K562 (cell line): ENCODE data around the gene FBXW8. TPM values are rescaled to one million over a fixed set of nuclear protein-coding genes. Genes with fewer than 3 reads are reported as not detected.

ENCODE experiments used
- ATAC-seq: fragments of 200-7000 bp; cut with Tn5 transposase; 3 replicates; pipeline ENCODE4 v1.9.1; 2020; ENCODE audit warnings: moderate library complexity
- BruUV-seq: library from RNA; stranded (reverse); fragments of 400-500 nt; replicated peaks from 2 replicates; lab custom pipeline; 2021; lab: Mats Ljungman, UMichigan
- CTCF ChIA-PET: fragments of 300-600 bp; formaldehyde crosslinking; extraction: SDS; loops from one replicate; lab custom pipeline; 2021; ENCODE audit warnings: low intra/inter-chr PET ratio; lab: Yijun Ruan, JAX
- POLR2A ChIA-PET: fragments of 300-600, 350-650 bp; sonication (Branson Sonifier 250); formaldehyde crosslinking; extraction: SDS; loops from one replicate; lab custom pipeline; 2021; ENCODE audit warnings: antibody characterized with exemption, inconsistent platforms; lab: Yijun Ruan, JAX
- DNase-seq, 4 experiments: peaks; one replicate each; pipeline versions ENCODE4 v3.0.0 to v3.0.0-alpha.2; 2011 to 2018; ENCODE audit warnings: low spot score in 3 of 4, mixed read lengths in 3 of 4; ENCODE audit errors: extremely low read depth in 1 of 4
- FAIRE-seq: peaks from 2 replicates; lab custom pipeline; 2011; peaks lifted over from hg19 to GRCh38; lab: Jason Lieb, UNC
- H2AFZ ChIP-seq: 2 replicates; pipeline ENCODE4 v1.6.0; 2011; ENCODE audit warnings: low read depth, low read length, control low read depth, inconsistent platforms
- H3K27ac ChIP-seq: fragments of 200-600 bp; 3 replicates; pipeline ENCODE4 v1.8.0; 2011; ENCODE audit warnings: low read depth, mild to moderate bottlenecking, control low read depth, inconsistent platforms, low read length, moderate library complexity, mixed read lengths; ENCODE audit errors: extremely low read depth
- H3K27me3 ChIP-seq, 2 experiments: fragments of 300-600 bp in 1 of 2; 2 replicates in 1 of 2; 3 replicates in 1 of 2; pipeline versions ENCODE4 v1.6.0 to v1.8.0; 2011; ENCODE audit warnings: inconsistent platforms in 2 of 2, low read length in 2 of 2, mild to moderate bottlenecking in 1 of 2, mixed read lengths in 1 of 2, moderate library complexity in 1 of 2; ENCODE audit not compliant: control insufficient read depth in 2 of 2, insufficient read depth in 2 of 2
- H3K36me3 ChIP-seq: fragments of 300-600 bp; 3 replicates; pipeline ENCODE4 v1.8.0; 2011; ENCODE audit warnings: mild to moderate bottlenecking, low read length, inconsistent platforms; ENCODE audit not compliant: control insufficient read depth, insufficient read depth
- H3K4me1 ChIP-seq, 2 experiments: fragments of 200-600 bp in 1 of 2; replicated peaks in 1 of 2; 2 replicates in 1 of 2; 3 replicates in 1 of 2; pipeline versions ENCODE4 v1.5.1 to v1.8.0; 2011; ENCODE audit warnings: inconsistent platforms in 2 of 2, low read length in 2 of 2, mild to moderate bottlenecking in 1 of 2, mixed read lengths in 1 of 2, moderate library complexity in 1 of 2; ENCODE audit not compliant: control insufficient read depth in 2 of 2, insufficient read depth in 2 of 2
- H3K4me2 ChIP-seq: 2 replicates; pipeline ENCODE4 v1.6.1; 2011; ENCODE audit warnings: low read length, control low read depth, inconsistent platforms, mixed read lengths; ENCODE audit not compliant: insufficient read depth
- H3K4me3 ChIP-seq: fragments of 200-600 bp; sonication (generic), shearing (Covaris generic); 2 replicates; pipeline ENCODE4 v1.5.1; 2016; ENCODE audit warnings: control low read depth, inconsistent platforms
- H3K79me2 ChIP-seq: fragments of 200-600 bp; 3 replicates; pipeline ENCODE4 v1.8.0; 2011; ENCODE audit warnings: low read length, inconsistent platforms; ENCODE audit not compliant: control insufficient read depth, insufficient read depth
- H3K9ac ChIP-seq, 2 experiments: 2 replicates each; pipeline versions ENCODE4 v1.6.0 to v1.6.1; 2011; ENCODE audit warnings: low read depth in 2 of 2, low read length in 2 of 2, control low read depth in 1 of 2, inconsistent platforms in 1 of 2, mild to moderate bottlenecking in 1 of 2, mixed read lengths in 1 of 2; ENCODE audit not compliant: insufficient read depth in 1 of 2
- H3K9me1 ChIP-seq: one replicate; pipeline ENCODE4 v1.6.0; 2011; ENCODE audit warnings: inconsistent platforms, mild to moderate bottlenecking, low read length, moderate library complexity; ENCODE audit not compliant: control insufficient read depth, insufficient read depth
- H3K9me3 ChIP-seq: replicated peaks from 2 replicates; pipeline ENCODE4 v1.5.1; 2011; ENCODE audit warnings: low read depth, low read length, inconsistent platforms; ENCODE audit not compliant: control insufficient read depth, insufficient read depth
- H4K20me1 ChIP-seq: replicated peaks from 2 replicates; pipeline ENCODE4 v1.6.1; 2011; ENCODE audit warnings: low read length, inconsistent platforms, mixed read lengths; ENCODE audit not compliant: control insufficient read depth, insufficient read depth
- CBFA2T2 ChIP-seq: fragments of 450-650 bp; conservative IDR thresholded peaks from 2 replicates; pipeline ENCODE4 v1.6.1; 2017; ENCODE audit warnings: mild to moderate bottlenecking
- CBX2 ChIP-seq: fragments of 200-600 bp; sonication (generic); IDR thresholded peaks from one replicate; pipeline ENCODE4 v1.6.1; 2012; ENCODE audit warnings: mild to moderate bottlenecking, low read length, inconsistent platforms; ENCODE audit not compliant: insufficient read depth, poor library complexity, severe bottlenecking
- FOXA3 ChIP-seq, 2 experiments: fragments of 450-650 bp in 1 of 2; sonication (generic) in 1 of 2; formaldehyde crosslinking; IDR thresholded peaks in 1 of 2; conservative IDR thresholded peaks in 1 of 2; 2 replicates each; pipeline versions ENCODE4 v1.4.0 to v1.8.0; 2020 to 2022; ENCODE audit warnings: mild to moderate bottlenecking in 2 of 2, missing genetic modification reagents in 1 of 2
- NFE2 ChIP-seq: IDR thresholded peaks from 2 replicates; pipeline ENCODE4 v1.6.1; 2014; ENCODE audit warnings: antibody characterized with exemption, low read depth
- XRCC5 ChIP-seq: fragments of 200-400 bp; formaldehyde crosslinking; IDR thresholded peaks from 2 replicates; pipeline ENCODE4 v1.6.1; 2017; ENCODE audit warnings: low read depth, mild to moderate bottlenecking, low read length
- ZNF431 ChIP-seq: sonication (generic); formaldehyde crosslinking; IDR thresholded peaks from 2 replicates; pipeline ENCODE4 v1.8.0; 2022; ENCODE audit warnings: mild to moderate bottlenecking, missing genetic modification reagents
- WGBS: fragments of 100-300 bp; shearing (Covaris generic); methylation state at CpG from one replicate; pipeline ENCODE4 v1.1.6; 2016; ENCODE audit warnings: low coverage, mixed read lengths; ENCODE audit not compliant: insufficient coverage; ENCODE audit errors: missing lambda C conversion rate; 5-methylcytosine and 5-hydroxymethylcytosine counted together
- in situ Hi-C: fragments of 300-500 bp; cut with MboI; formaldehyde crosslinking; loops from 4 replicates; pipeline ENCODE4 v1.15.0; 2018; ENCODE audit warnings: inconsistent platforms, mixed read lengths
- intact Hi-C: fragments of 100-400 bp; cut with micrococcal nuclease; formaldehyde crosslinking; loops from 2 replicates; pipeline ENCODE4 v1.14.2; 2022
- polyA plus RNA-seq, 8 experiments: library from polyadenylated mRNA; depleted of rRNA in 4 of 8; stranded (reverse) in 5 of 8; unstranded in 3 of 8; fragments of >200 nt; fragmentation: Nextera tagmentation in 2 of 8; fragmentation: Illumina TruSeq in 1 of 8; extraction: Ambion mirVana in 2 of 8; extraction: Trizol in 1 of 8; gene quantifications; 2 replicates each; pipeline versions ENCODE4 v1.2.1 to v1.2.3, GENCODE V29; 2011 to 2014; ENCODE audit warnings: inconsistent platforms in 1 of 8, missing spikeins in 1 of 8
- total RNA-seq, 7 experiments: library from RNA; depleted of rRNA in 6 of 7; stranded (reverse); fragments of >200 nt in 6 of 7; fragmentation: Illumina TruSeq in 2 of 7; extraction: Trizol in 2 of 7; gene quantifications; 2 replicates each; pipeline versions ENCODE4 v1.2.1 to v1.2.3, GENCODE V29; 2011 to 2021; ENCODE audit warnings: low replicate concordance in 1 of 7
- TF ChIP-seq, protein P1 (sequence below): fragments of 450-650 bp; IDR thresholded peaks from 2 replicates; pipeline ENCODE4 v1.6.1; 2016; ENCODE audit warnings: borderline replicate concordance
- TF ChIP-seq, protein P2 (sequence below): fragments of 450-650 bp; IDR thresholded peaks from 2 replicates; pipeline ENCODE4 v1.6.1; 2016; ENCODE audit warnings: mild to moderate bottlenecking, moderate library complexity

FBXW8 gene
- total and polyA plus RNA-seq, 9 of the 15 experiments (the other 6 are each of a cell fraction or from before 2014, with no cell fraction given) = 0.58 to 8.3 (median 4.4) TPM

DNA sequence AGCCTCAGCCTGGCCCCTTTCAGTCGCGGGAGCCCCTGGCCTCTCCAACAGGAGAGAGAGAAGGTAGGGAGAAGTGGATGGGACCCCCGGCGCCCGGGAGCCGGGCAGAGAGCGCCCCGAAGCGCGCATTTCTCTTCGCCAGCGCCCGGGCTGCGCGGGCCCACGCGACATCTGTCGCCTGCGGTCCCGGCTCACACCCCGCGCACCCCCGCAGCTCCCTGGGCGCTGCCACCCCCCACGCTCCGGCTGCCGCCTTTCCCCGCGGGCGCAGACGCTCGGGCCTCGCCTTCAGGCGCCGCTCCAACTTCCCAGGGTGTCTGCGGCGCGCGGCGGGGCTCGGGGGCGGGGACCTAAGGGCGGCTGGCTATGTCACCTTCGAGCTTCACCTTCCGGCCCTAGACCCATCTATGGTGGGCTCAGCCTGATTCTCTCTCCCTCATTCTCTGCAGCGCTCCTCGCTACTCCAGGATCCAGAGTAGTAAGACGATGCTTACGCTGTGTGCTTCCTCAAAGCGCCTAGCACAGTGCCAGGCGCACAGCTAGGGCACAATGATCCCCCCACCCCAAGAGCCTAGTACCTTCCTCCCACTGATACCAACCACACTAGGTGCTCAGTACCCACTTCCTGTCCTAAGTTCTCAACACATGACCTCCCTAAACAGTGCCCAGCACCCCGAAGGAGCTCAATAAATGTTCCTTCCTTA, 31.1 kb upstream of the FBXW8 start:
- Histone ChIP-seq H3K36me3 (no peaks in the 10 kb centered on the region), H3K79me2 (no peaks in the 10 kb centered on the region), H2AFZ (no peak overlapping the region), H4K20me1 (peaks cover 6% of the 10 kb centered on the region; the same call in 1 of the 2 replicates), H3K27ac (no peak overlapping the region), H3K9me3 (no peaks in the 10 kb centered on the region), H3K4me2 (no peak overlapping the region), H3K4me1 (peaks cover 0 to 29% of the 10 kb centered on the region in 2 experiments; a peak in 3 of 5 replicates), H3K9ac (no peak overlapping the region), H3K27me3 (peaks cover 50 to 79% of the 10 kb centered on the region in 2 experiments), H3K4me3 (no peak overlapping the region), H3K9me1 (no peaks in the 10 kb centered on the region)
- in situ Hi-C loops (no loop called here), intact Hi-C loops (no loop called here)
- FAIRE-seq (no peak), ATAC-seq (no peak), DNase-seq (no peak)
- no TSS peak for BruUV-seq
- WGBS = 21% methylated on average over 26 of the region's 52 CpGs
- CTCF ChIA-PET = no interaction called here
- POLR2A ChIA-PET = no interaction called here
- TF ChIP-seq, protein P1, sequence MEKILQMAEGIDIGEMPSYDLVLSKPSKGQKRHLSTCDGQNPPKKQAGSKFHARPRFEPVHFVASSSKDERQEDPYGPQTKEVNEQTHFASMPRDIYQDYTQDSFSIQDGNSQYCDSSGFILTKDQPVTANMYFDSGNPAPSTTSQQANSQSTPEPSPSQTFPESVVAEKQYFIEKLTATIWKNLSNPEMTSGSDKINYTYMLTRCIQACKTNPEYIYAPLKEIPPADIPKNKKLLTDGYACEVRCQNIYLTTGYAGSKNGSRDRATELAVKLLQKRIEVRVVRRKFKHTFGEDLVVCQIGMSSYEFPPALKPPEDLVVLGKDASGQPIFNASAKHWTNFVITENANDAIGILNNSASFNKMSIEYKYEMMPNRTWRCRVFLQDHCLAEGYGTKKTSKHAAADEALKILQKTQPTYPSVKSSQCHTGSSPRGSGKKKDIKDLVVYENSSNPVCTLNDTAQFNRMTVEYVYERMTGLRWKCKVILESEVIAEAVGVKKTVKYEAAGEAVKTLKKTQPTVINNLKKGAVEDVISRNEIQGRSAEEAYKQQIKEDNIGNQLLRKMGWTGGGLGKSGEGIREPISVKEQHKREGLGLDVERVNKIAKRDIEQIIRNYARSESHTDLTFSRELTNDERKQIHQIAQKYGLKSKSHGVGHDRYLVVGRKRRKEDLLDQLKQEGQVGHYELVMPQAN = no peak
- TF ChIP-seq NFE2 (no peak), ZNF431 (CRISPR knock-in tag) (no peak), CBFA2T2 (no peak), CBX2 (no peak), XRCC5 (no peak), FOXA3 (CRISPR knock-in tag; conservative IDR thresholded peaks at IDR 0.05 in 1 of 2, IDR thresholded peaks at IDR 0.05 in 1 of 2) (no peak)
- TF ChIP-seq, protein P2, sequence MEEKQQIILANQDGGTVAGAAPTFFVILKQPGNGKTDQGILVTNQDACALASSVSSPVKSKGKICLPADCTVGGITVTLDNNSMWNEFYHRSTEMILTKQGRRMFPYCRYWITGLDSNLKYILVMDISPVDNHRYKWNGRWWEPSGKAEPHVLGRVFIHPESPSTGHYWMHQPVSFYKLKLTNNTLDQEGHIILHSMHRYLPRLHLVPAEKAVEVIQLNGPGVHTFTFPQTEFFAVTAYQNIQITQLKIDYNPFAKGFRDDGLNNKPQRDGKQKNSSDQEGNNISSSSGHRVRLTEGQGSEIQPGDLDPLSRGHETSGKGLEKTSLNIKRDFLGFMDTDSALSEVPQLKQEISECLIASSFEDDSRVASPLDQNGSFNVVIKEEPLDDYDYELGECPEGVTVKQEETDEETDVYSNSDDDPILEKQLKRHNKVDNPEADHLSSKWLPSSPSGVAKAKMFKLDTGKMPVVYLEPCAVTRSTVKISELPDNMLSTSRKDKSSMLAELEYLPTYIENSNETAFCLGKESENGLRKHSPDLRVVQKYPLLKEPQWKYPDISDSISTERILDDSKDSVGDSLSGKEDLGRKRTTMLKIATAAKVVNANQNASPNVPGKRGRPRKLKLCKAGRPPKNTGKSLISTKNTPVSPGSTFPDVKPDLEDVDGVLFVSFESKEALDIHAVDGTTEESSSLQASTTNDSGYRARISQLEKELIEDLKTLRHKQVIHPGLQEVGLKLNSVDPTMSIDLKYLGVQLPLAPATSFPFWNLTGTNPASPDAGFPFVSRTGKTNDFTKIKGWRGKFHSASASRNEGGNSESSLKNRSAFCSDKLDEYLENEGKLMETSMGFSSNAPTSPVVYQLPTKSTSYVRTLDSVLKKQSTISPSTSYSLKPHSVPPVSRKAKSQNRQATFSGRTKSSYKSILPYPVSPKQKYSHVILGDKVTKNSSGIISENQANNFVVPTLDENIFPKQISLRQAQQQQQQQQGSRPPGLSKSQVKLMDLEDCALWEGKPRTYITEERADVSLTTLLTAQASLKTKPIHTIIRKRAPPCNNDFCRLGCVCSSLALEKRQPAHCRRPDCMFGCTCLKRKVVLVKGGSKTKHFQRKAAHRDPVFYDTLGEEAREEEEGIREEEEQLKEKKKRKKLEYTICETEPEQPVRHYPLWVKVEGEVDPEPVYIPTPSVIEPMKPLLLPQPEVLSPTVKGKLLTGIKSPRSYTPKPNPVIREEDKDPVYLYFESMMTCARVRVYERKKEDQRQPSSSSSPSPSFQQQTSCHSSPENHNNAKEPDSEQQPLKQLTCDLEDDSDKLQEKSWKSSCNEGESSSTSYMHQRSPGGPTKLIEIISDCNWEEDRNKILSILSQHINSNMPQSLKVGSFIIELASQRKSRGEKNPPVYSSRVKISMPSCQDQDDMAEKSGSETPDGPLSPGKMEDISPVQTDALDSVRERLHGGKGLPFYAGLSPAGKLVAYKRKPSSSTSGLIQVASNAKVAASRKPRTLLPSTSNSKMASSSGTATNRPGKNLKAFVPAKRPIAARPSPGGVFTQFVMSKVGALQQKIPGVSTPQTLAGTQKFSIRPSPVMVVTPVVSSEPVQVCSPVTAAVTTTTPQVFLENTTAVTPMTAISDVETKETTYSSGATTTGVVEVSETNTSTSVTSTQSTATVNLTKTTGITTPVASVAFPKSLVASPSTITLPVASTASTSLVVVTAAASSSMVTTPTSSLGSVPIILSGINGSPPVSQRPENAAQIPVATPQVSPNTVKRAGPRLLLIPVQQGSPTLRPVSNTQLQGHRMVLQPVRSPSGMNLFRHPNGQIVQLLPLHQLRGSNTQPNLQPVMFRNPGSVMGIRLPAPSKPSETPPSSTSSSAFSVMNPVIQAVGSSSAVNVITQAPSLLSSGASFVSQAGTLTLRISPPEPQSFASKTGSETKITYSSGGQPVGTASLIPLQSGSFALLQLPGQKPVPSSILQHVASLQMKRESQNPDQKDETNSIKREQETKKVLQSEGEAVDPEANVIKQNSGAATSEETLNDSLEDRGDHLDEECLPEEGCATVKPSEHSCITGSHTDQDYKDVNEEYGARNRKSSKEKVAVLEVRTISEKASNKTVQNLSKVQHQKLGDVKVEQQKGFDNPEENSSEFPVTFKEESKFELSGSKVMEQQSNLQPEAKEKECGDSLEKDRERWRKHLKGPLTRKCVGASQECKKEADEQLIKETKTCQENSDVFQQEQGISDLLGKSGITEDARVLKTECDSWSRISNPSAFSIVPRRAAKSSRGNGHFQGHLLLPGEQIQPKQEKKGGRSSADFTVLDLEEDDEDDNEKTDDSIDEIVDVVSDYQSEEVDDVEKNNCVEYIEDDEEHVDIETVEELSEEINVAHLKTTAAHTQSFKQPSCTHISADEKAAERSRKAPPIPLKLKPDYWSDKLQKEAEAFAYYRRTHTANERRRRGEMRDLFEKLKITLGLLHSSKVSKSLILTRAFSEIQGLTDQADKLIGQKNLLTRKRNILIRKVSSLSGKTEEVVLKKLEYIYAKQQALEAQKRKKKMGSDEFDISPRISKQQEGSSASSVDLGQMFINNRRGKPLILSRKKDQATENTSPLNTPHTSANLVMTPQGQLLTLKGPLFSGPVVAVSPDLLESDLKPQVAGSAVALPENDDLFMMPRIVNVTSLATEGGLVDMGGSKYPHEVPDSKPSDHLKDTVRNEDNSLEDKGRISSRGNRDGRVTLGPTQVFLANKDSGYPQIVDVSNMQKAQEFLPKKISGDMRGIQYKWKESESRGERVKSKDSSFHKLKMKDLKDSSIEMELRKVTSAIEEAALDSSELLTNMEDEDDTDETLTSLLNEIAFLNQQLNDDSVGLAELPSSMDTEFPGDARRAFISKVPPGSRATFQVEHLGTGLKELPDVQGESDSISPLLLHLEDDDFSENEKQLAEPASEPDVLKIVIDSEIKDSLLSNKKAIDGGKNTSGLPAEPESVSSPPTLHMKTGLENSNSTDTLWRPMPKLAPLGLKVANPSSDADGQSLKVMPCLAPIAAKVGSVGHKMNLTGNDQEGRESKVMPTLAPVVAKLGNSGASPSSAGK = no peak
